Fibroblast of skin of right quadriceps (primary cell): ENCODE data around the gene MED27.
A peak's percentile ranks its signal among the peaks of the same experiment; 100 is the strongest.

Source experiments
- DNase-seq: peaks from one replicate; pipeline ENCODE4 v3.0.0-alpha.2; 2013

MED27 gene

GRCh38 chr9:131874916-131875670 is 204.6 kb downstream of the MED27 start:
- DNase-seq = no peak

GRCh38 chr9:131874447-131874846 is 205.2 kb downstream of the MED27 start:
- no peak for DNase-seq

GRCh38 chr9:131873891-131874440 is 205.7 kb downstream of the MED27 start:
- DNase-seq = no peak

- DNase-seq = no peak
These were observed 206.3 kb downstream of the MED27 start for GRCh38 chr9:131873335-131873734.

GRCh38 chr9:131872702-131873101 is 207.0 kb downstream of the MED27 start:
- DNase-seq = no peak

- DNase-seq = no peak
These were observed 207.7 kb downstream of the MED27 start for GRCh38 chr9:131872006-131872405.

- no peak for DNase-seq
These were observed 209.5 kb downstream of the MED27 start for GRCh38 chr9:131870156-131870555.

- DNase-seq = no peak
These were observed 210.3 kb downstream of the MED27 start for GRCh38 chr9:131869348-131869747.

- DNase-seq = peak; percentile 11
These were observed 210.9 kb downstream of the MED27 start for GRCh38 chr9:131868766-131869165.

GRCh38 chr9:131867611-131868192 is 212.0 kb downstream of the MED27 start:
- DNase-seq = no peak

GRCh38 chr9:131865446-131866195 is 214.0 kb downstream of the MED27 start:
- no peak for DNase-seq

- DNase-seq = no peak
These were observed 215.1 kb downstream of the MED27 start for GRCh38 chr9:131864531-131864930.

- DNase-seq = no peak
These were observed 216.3 kb downstream of the MED27 start for GRCh38 chr9:131863306-131863896.

- no peak for DNase-seq
These were observed 217.4 kb downstream of the MED27 start for GRCh38 chr9:131862261-131862660.

GRCh38 chr9:131860430-131860829 is 219.2 kb downstream of the MED27 start:
- no peak for DNase-seq

- DNase-seq = no peak
These were observed 221.5 kb downstream of the MED27 start for GRCh38 chr9:131858147-131858546.

- DNase-seq = no peak
These were observed 223.6 kb downstream of the MED27 start for GRCh38 chr9:131856105-131856504.

GRCh38 chr9:131854896-131855613 is 224.6 kb downstream of the MED27 start:
- DNase-seq = peak; percentile 69

- DNase-seq = peak; percentile 4
These were observed 225.3 kb downstream of the MED27 start for GRCh38 chr9:131854334-131854733.

GRCh38 chr9:131853434-131853833 is 226.2 kb downstream of the MED27 start:
- DNase-seq = no peak

- no peak for DNase-seq
These were observed 228.3 kb downstream of the MED27 start for GRCh38 chr9:131851414-131851813.

GRCh38 chr9:131849391-131849790 is 230.3 kb downstream of the MED27 start:
- DNase-seq = no peak
